Mammary epithelial cell (primary cell): ENCODE data around the gene SYNM.

Experiments used
- CTCF ChIP-seq, 2 donors: IDR thresholded peaks in 1 of 2; conservative IDR thresholded peaks in 1 of 2; 2 replicates each; pipeline ENCODE4 v1.5.1; 2011 to 2012; ENCODE audit warnings: inconsistent platforms in 2 of 2, low read length in 2 of 2, mild to moderate bottlenecking in 2 of 2, control low read depth in 1 of 2, low read depth in 1 of 2; ENCODE audit not compliant: insufficient read depth in 1 of 2; ENCODE audit errors: extremely low read depth in 1 of 2
- EZH2 ChIP-seq: IDR thresholded peaks from 2 replicates; pipeline ENCODE4 v1.6.1; 2012; ENCODE audit warnings: low read length, inconsistent platforms, borderline replicate concordance

- TF ChIP-seq CTCF (conservative IDR thresholded peaks at IDR 0.05 in 1 of 2, IDR thresholded peaks at IDR 0.05 in 1 of 2; ENCODE audit: extremely low read depth in 1 of 2, insufficient read depth in 1 of 2, low read depth in 1 of 2, low read length in 2 of 2): no peak
- TF ChIP-seq EZH2: no peak
Observed at GRCh38 chr15:99142562-99142961, 37.7 kb downstream of the SYNM start.
